Liver (tissue), 9 donors: ENCODE results near the gene FLRT2. TPM values are rescaled to one million over a fixed set of nuclear protein-coding genes. Genes with fewer than 3 reads are reported as not detected.

ENCODE experiments used
- DNase-seq: peaks from one replicate; pipeline ENCODE4 v3.0.0-alpha.2; 2017; ENCODE audit warnings: low spot score
- H3K27ac ChIP-seq, 2 donors: one replicate each; pipeline ENCODE4 v1.7.0; 2013; ENCODE audit warnings: inconsistent platforms in 2 of 2, low read length in 2 of 2, control low read depth in 1 of 2, low read depth in 1 of 2, mild to moderate bottlenecking in 1 of 2
- H3K27me3 ChIP-seq, 4 donors: one replicate each; pipeline versions ENCODE4 v1.6.1 to v1.7.0; 2013; ENCODE audit warnings: low read length in 3 of 4, inconsistent platforms in 1 of 4, mild to moderate bottlenecking in 1 of 4, moderate library complexity in 1 of 4; ENCODE audit not compliant: control insufficient read depth in 4 of 4, insufficient read depth in 4 of 4
- H3K36me3 ChIP-seq, 4 donors: one replicate each; pipeline versions ENCODE4 v1.6.1 to v1.7.0; 2013; ENCODE audit warnings: low read length in 3 of 4, mild to moderate bottlenecking in 3 of 4, low read depth in 1 of 4, moderate library complexity in 1 of 4; ENCODE audit not compliant: control insufficient read depth in 4 of 4, insufficient read depth in 3 of 4
- H3K4me1 ChIP-seq, 4 donors: one replicate each; pipeline versions ENCODE4 v1.6.1 to v1.7.0; 2013; ENCODE audit warnings: low read length in 3 of 4, mild to moderate bottlenecking in 3 of 4, moderate library complexity in 1 of 4; ENCODE audit not compliant: control insufficient read depth in 4 of 4, insufficient read depth in 4 of 4
- H3K4me3 ChIP-seq, 3 donors: one replicate each; pipeline versions ENCODE4 v1.6.1 to v1.7.0; 2013; ENCODE audit warnings: low read length in 3 of 3, control low read depth in 1 of 3, low read depth in 1 of 3, mild to moderate bottlenecking in 1 of 3
- H3K9ac ChIP-seq, 2 donors: one replicate each; pipeline ENCODE4 v1.7.0; 2013; ENCODE audit warnings: low read length in 2 of 2, mild to moderate bottlenecking in 2 of 2, moderate library complexity in 2 of 2, control low read depth in 1 of 2, low read depth in 1 of 2
- H3K9me3 ChIP-seq, 4 donors: one replicate each; pipeline versions ENCODE4 v1.6.1 to v1.7.0; 2013; ENCODE audit warnings: low read length in 3 of 4; ENCODE audit not compliant: control insufficient read depth in 4 of 4
- EGR1 ChIP-seq, 2 donors: IDR thresholded peaks; 2 replicates each; pipeline ENCODE4 v1.6.1; 2016 to 2018; ENCODE audit warnings: antibody characterized with exemption in 2 of 2, low read depth in 2 of 2
- FOXA1 ChIP-seq: IDR thresholded peaks from 2 replicates; pipeline ENCODE4 v1.6.1; 2016; ENCODE audit warnings: antibody characterized with exemption
- FOXA2 ChIP-seq: IDR thresholded peaks from 2 replicates; pipeline ENCODE4 v1.6.1; 2016; ENCODE audit warnings: antibody characterized with exemption
- GABPA ChIP-seq, 2 donors: IDR thresholded peaks in 1 of 2; conservative IDR thresholded peaks in 1 of 2; 2 replicates each; pipeline ENCODE4 v1.6.1; 2016; ENCODE audit warnings: antibody characterized with exemption in 2 of 2, mild to moderate bottlenecking in 1 of 2, moderate library complexity in 1 of 2
- HNF4A ChIP-seq, 2 donors: conservative IDR thresholded peaks; 2 replicates each; pipeline ENCODE4 v1.6.1; 2016; ENCODE audit warnings: antibody characterized with exemption in 2 of 2, mild to moderate bottlenecking in 2 of 2
- HNF4G ChIP-seq: IDR thresholded peaks from 2 replicates; pipeline ENCODE4 v1.6.1; 2016; ENCODE audit warnings: antibody characterized with exemption
- JUND ChIP-seq, 2 donors: IDR thresholded peaks; 2 replicates each; pipeline ENCODE4 v1.6.1; 2016; ENCODE audit warnings: antibody characterized with exemption in 2 of 2
- NR2F2 ChIP-seq: IDR thresholded peaks from 2 replicates; pipeline ENCODE4 v1.6.1; 2016; ENCODE audit warnings: antibody characterized with exemption
- RAD21 ChIP-seq, 2 donors: IDR thresholded peaks; 2 replicates each; pipeline ENCODE4 v1.6.1; 2016; ENCODE audit warnings: antibody characterized with exemption in 2 of 2, mild to moderate bottlenecking in 2 of 2
- RXRA ChIP-seq, 2 donors: IDR thresholded peaks; 2 replicates each; pipeline ENCODE4 v1.6.1; 2017 to 2018; ENCODE audit warnings: antibody characterized with exemption in 2 of 2, mild to moderate bottlenecking in 1 of 2
- SP1 ChIP-seq: IDR thresholded peaks from 2 replicates; pipeline ENCODE4 v1.6.1; 2018; ENCODE audit warnings: antibody characterized with exemption, mild to moderate bottlenecking
- TAF1 ChIP-seq: conservative IDR thresholded peaks from 2 replicates; pipeline ENCODE4 v1.6.1; 2016; ENCODE audit warnings: antibody characterized with exemption, mild to moderate bottlenecking
- YY1 ChIP-seq: IDR thresholded peaks from 2 replicates; pipeline ENCODE4 v1.6.1; 2016; ENCODE audit warnings: antibody characterized with exemption, mild to moderate bottlenecking
- WGBS: extraction: QIAGEN DNeasy Blood & Tissue Kit; methylation state at CpG from one replicate; pipeline ENCODE4 v1.1.7; 2013; 5-methylcytosine and 5-hydroxymethylcytosine counted together
- polyA plus RNA-seq, 2 donors: library from polyadenylated mRNA; stranded (reverse) in 1 of 2; unstranded in 1 of 2; fragments of 200-250 nt in 1 of 2; fragments of >200 nt in 1 of 2; fragmentation: Nextera tagmentation in 1 of 2; extraction: Ambion mirVana in 1 of 2; gene quantifications; one replicate each; pipeline versions ENCODE4 v1.2.1 to v1.2.3, GENCODE V29; 2013 to 2015
- total RNA-seq, 2 donors: library from RNA; depleted of rRNA; stranded (reverse); fragments of >200 nt; gene quantifications; one replicate each; pipeline ENCODE4 v1.2.3, GENCODE V29; 2014
- TF ChIP-seq, protein P1 (sequence below): IDR thresholded peaks from 2 replicates; pipeline ENCODE4 v1.6.1; 2016; ENCODE audit warnings: antibody characterized with exemption
- TF ChIP-seq, protein P2 (sequence below): IDR thresholded peaks from 2 replicates; pipeline ENCODE4 v1.6.1; 2016; ENCODE audit warnings: antibody characterized with exemption, mild to moderate bottlenecking
- TF ChIP-seq, protein P3 (sequence below): fragments of 150-350 bp; IDR thresholded peaks from 2 replicates; pipeline ENCODE4 v1.5.1; 2017; ENCODE audit warnings: improper control_type of control experiment, low read depth, low read length; ENCODE audit not compliant: missing input control
- TF ChIP-seq, protein P4 (sequence below): IDR thresholded peaks from 2 replicates; pipeline ENCODE4 v1.6.1; 2016; ENCODE audit warnings: antibody characterized with exemption
- donor health status: healthy.
- donor health status: healthy.
- donor health status: healthy.
- donor health status: healthy.
- donor health status: healthy.

Gene FLRT2
- total and polyA plus RNA-seq, 4 donors = 0.90 to 8.2 (median 1.8) TPM

DNA sequence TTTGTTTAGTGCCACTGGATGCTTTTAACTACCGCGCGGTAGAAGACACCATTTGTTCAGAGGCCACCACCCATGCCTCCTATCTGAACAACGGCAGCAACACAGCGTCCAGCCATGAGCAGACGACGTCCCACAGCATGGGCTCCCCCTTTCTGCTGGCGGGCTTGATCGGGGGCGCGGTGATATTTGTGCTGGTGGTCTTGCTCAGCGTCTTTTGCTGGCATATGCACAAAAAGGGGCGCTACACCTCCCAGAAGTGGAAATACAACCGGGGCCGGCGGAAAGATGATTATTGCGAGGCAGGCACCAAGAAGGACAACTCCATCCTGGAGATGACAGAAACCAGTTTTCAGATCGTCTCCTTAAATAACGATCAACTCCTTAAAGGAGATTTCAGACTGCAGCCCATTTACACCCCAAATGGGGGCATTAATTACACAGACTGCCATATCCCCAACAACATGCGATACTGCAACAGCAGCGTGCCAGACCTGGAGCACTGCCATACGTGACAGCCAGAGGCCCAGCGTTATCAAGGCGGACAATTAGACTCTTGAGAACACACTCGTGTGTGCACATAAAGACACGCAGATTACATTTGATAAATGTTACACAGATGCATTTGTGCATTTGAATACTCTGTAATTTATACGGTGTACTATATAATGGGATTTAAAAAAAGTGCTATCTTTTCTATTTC lies 93.2 kb downstream of the FLRT2 start:
- H3K9ac ChIP-seq = no peak overlapping the region
- no peaks in the 10 kb centered on the region for H3K9me3 ChIP-seq
- no peaks in the 10 kb centered on the region for H3K4me1 ChIP-seq
- no peak for DNase-seq
- no peak overlapping the region for H3K27ac ChIP-seq
- H3K4me3 ChIP-seq = no peak overlapping the region
- TF ChIP-seq, protein P1, sequence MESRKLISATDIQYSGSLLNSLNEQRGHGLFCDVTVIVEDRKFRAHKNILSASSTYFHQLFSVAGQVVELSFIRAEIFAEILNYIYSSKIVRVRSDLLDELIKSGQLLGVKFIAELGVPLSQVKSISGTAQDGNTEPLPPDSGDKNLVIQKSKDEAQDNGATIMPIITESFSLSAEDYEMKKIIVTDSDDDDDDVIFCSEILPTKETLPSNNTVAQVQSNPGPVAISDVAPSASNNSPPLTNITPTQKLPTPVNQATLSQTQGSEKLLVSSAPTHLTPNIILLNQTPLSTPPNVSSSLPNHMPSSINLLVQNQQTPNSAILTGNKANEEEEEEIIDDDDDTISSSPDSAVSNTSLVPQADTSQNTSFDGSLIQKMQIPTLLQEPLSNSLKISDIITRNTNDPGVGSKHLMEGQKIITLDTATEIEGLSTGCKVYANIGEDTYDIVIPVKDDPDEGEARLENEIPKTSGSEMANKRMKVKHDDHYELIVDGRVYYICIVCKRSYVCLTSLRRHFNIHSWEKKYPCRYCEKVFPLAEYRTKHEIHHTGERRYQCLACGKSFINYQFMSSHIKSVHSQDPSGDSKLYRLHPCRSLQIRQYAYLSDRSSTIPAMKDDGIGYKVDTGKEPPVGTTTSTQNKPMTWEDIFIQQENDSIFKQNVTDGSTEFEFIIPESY = no peak
- TF ChIP-seq JUND (IDR thresholded peaks at IDR 0.05) (no peak), HNF4A (conservative IDR thresholded peaks at IDR 0.05) (no peak), TAF1 (no peak), RAD21 (IDR thresholded peaks at IDR 0.05) (no peak), FOXA2 (no peak)
- 95% methylated on average over 27 of the region's 27 CpGs for WGBS
- no peaks in the 10 kb centered on the region for H3K27me3 ChIP-seq
- no peaks in the 10 kb centered on the region for H3K36me3 ChIP-seq

DNA sequence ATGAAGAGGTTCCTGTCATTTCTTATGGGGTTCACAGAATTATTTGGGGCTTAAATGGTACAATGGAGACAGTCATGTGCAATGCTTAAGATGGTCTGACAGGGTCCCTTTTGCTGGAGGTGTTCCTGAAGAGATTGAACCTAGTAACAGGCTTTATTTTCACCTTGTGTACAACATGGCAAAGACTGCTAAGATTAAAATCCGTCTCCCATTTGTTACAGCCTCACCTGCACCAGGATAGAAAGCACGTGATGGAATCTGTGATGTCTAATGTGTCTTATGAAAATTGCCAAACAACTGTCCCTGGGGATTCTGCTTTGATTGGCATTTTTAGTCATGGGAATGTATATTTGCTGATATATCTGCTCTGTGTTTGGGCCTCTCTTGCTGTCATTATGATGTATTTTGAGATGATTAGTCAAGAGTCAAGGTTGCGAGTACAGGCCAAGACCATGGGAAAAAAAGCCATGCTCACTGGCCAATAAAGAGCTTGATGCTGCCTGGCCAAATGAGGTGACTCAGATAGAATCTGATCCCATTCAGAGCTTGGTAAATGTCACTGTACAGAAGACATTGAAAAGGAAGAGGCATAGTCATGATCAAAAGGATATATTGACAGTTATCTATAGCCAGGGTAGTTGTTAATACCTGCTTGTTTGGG lies 96.1 kb downstream of the FLRT2 start:
- no peaks in the 10 kb centered on the region for H3K9me3 ChIP-seq
- no peak overlapping the region for H3K27ac ChIP-seq
- H3K9ac ChIP-seq = no peak overlapping the region
- H3K4me1 ChIP-seq = no peaks in the 10 kb centered on the region
- DNase-seq = no peak
- TF ChIP-seq, protein P2, sequence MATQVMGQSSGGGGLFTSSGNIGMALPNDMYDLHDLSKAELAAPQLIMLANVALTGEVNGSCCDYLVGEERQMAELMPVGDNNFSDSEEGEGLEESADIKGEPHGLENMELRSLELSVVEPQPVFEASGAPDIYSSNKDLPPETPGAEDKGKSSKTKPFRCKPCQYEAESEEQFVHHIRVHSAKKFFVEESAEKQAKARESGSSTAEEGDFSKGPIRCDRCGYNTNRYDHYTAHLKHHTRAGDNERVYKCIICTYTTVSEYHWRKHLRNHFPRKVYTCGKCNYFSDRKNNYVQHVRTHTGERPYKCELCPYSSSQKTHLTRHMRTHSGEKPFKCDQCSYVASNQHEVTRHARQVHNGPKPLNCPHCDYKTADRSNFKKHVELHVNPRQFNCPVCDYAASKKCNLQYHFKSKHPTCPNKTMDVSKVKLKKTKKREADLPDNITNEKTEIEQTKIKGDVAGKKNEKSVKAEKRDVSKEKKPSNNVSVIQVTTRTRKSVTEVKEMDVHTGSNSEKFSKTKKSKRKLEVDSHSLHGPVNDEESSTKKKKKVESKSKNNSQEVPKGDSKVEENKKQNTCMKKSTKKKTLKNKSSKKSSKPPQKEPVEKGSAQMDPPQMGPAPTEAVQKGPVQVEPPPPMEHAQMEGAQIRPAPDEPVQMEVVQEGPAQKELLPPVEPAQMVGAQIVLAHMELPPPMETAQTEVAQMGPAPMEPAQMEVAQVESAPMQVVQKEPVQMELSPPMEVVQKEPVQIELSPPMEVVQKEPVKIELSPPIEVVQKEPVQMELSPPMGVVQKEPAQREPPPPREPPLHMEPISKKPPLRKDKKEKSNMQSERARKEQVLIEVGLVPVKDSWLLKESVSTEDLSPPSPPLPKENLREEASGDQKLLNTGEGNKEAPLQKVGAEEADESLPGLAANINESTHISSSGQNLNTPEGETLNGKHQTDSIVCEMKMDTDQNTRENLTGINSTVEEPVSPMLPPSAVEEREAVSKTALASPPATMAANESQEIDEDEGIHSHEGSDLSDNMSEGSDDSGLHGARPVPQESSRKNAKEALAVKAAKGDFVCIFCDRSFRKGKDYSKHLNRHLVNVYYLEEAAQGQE = no peak
- TF ChIP-seq FOXA2 (no peak), TAF1 (no peak), NR2F2 (no peak), SP1 (no peak), RXRA (IDR thresholded peaks at IDR 0.05) (no peak), EGR1 (IDR thresholded peaks at IDR 0.05; ENCODE audit: low read depth in 2 of 2) (no peak), HNF4G (no peak), JUND (IDR thresholded peaks at IDR 0.05) (no peak), FOXA1 (no peak), GABPA (IDR thresholded peaks at IDR 0.05 in 1 of 2, conservative IDR thresholded peaks at IDR 0.05 in 1 of 2) (no peak), YY1 (no peak)
- TF ChIP-seq, protein P3, sequence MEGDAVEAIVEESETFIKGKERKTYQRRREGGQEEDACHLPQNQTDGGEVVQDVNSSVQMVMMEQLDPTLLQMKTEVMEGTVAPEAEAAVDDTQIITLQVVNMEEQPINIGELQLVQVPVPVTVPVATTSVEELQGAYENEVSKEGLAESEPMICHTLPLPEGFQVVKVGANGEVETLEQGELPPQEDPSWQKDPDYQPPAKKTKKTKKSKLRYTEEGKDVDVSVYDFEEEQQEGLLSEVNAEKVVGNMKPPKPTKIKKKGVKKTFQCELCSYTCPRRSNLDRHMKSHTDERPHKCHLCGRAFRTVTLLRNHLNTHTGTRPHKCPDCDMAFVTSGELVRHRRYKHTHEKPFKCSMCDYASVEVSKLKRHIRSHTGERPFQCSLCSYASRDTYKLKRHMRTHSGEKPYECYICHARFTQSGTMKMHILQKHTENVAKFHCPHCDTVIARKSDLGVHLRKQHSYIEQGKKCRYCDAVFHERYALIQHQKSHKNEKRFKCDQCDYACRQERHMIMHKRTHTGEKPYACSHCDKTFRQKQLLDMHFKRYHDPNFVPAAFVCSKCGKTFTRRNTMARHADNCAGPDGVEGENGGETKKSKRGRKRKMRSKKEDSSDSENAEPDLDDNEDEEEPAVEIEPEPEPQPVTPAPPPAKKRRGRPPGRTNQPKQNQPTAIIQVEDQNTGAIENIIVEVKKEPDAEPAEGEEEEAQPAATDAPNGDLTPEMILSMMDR = no peak
- TF ChIP-seq, protein P4, sequence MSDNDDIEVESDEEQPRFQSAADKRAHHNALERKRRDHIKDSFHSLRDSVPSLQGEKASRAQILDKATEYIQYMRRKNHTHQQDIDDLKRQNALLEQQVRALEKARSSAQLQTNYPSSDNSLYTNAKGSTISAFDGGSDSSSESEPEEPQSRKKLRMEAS = no peak
- TF ChIP-seq, protein P1 = no peak
- WGBS = 83% methylated on average over 3 of the region's 3 CpGs
- no peak overlapping the region for H3K4me3 ChIP-seq
- no peaks in the 10 kb centered on the region for H3K27me3 ChIP-seq
- H3K36me3 ChIP-seq = no peaks in the 10 kb centered on the region
